H9 (cell line): ENCODE measurements around the gene CYCS. TPM values are rescaled to one million over a fixed set of nuclear protein-coding genes. Genes with fewer than 3 reads are reported as not detected.

ENCODE experiments used
- DNase-seq: peaks from one replicate; pipeline ENCODE4 v3.0.0-alpha.2; 2017
- H2AFZ ChIP-seq: one replicate; pipeline ENCODE4 v1.6.1; 2013; ENCODE audit warnings: mild to moderate bottlenecking, low read length, control low read depth, moderate library complexity
- H2AK5ac ChIP-seq: 2 replicates; pipeline ENCODE4 v1.6.1; 2013; ENCODE audit warnings: low read length, control low read depth, mixed read lengths; ENCODE audit not compliant: insufficient read length
- H2BK120ac ChIP-seq: one replicate; pipeline ENCODE4 v1.6.1; 2013; ENCODE audit warnings: low read depth, mild to moderate bottlenecking, low read length, control low read depth, inconsistent platforms; ENCODE audit not compliant: poor library complexity, severe bottlenecking
- H2BK12ac ChIP-seq: 2 replicates; pipeline ENCODE4 v1.6.1; 2013; ENCODE audit warnings: low read length, control low read depth, mixed read lengths, low read depth; ENCODE audit not compliant: insufficient read length
- H2BK15ac ChIP-seq: 2 replicates; pipeline ENCODE4 v1.6.1; 2013; ENCODE audit warnings: low read depth, low read length, control low read depth
- H2BK20ac ChIP-seq: one replicate; pipeline ENCODE4 v1.6.1; 2013; ENCODE audit warnings: low read depth, mild to moderate bottlenecking, low read length, control low read depth, inconsistent platforms; ENCODE audit not compliant: poor library complexity, severe bottlenecking
- H2BK5ac ChIP-seq: 2 replicates; pipeline ENCODE4 v1.6.1; 2013; ENCODE audit warnings: low read length, control low read depth, mixed read lengths; ENCODE audit not compliant: insufficient read length
- H3K14ac ChIP-seq: 2 replicates; pipeline ENCODE4 v1.6.1; 2013; ENCODE audit warnings: low read length, control low read depth; ENCODE audit not compliant: insufficient read depth
- H3K18ac ChIP-seq: 2 replicates; pipeline ENCODE4 v1.6.1; 2013; ENCODE audit warnings: low read depth, mild to moderate bottlenecking, mixed read lengths, low read length, control low read depth; ENCODE audit not compliant: insufficient read length
- H3K23ac ChIP-seq: 2 replicates; pipeline ENCODE4 v1.6.1; 2013; ENCODE audit warnings: low read length, control low read depth, mixed read lengths, low read depth; ENCODE audit not compliant: insufficient read length
- H3K23me2 ChIP-seq: 2 replicates; pipeline ENCODE4 v1.6.1; 2013; ENCODE audit warnings: low read depth, mild to moderate bottlenecking, mixed read lengths, low read length, control low read depth; ENCODE audit not compliant: insufficient read length, poor library complexity, severe bottlenecking
- H3K27ac ChIP-seq: 2 replicates; pipeline ENCODE4 v1.5.1; 2013; ENCODE audit warnings: low read length, control low read depth, mixed read lengths, low read depth; ENCODE audit not compliant: insufficient read length
- H3K27me3 ChIP-seq: 2 replicates; pipeline ENCODE4 v1.6.1; 2013; ENCODE audit warnings: low read length, control low read depth, inconsistent platforms; ENCODE audit not compliant: insufficient read depth
- H3K4ac ChIP-seq: 2 replicates; pipeline ENCODE4 v1.6.1; 2013; ENCODE audit warnings: low read depth, mild to moderate bottlenecking, control low read depth, inconsistent platforms, low read length, moderate library complexity
- H3K4me1 ChIP-seq: 2 replicates; pipeline ENCODE4 v1.6.1; 2013; ENCODE audit warnings: low read length, control low read depth, inconsistent platforms; ENCODE audit not compliant: insufficient read depth
- H3K4me2 ChIP-seq: 2 replicates; pipeline ENCODE4 v1.6.1; 2013; ENCODE audit warnings: low read length, control low read depth, mixed read lengths; ENCODE audit not compliant: insufficient read length, insufficient read depth
- H3K56ac ChIP-seq: 2 replicates; pipeline ENCODE4 v1.6.1; 2013; ENCODE audit warnings: low read depth, mild to moderate bottlenecking, mixed read lengths, low read length, control low read depth; ENCODE audit not compliant: insufficient read length
- H3K79me1 ChIP-seq: 2 replicates; pipeline ENCODE4 v1.6.1; 2013; ENCODE audit warnings: low read depth, mild to moderate bottlenecking, moderate library complexity, low read length, control low read depth, inconsistent platforms; ENCODE audit not compliant: insufficient read depth, poor library complexity, severe bottlenecking
- H3K79me2 ChIP-seq: 2 replicates; pipeline ENCODE4 v1.6.1; 2013; ENCODE audit warnings: low read length, control low read depth, inconsistent platforms; ENCODE audit not compliant: insufficient read depth
- H3K9ac ChIP-seq: 2 replicates; pipeline ENCODE4 v1.6.1; 2013; ENCODE audit warnings: low read length, control low read depth, mixed read lengths; ENCODE audit not compliant: insufficient read length; ENCODE audit errors: extremely low read depth
- H3K9me3 ChIP-seq: one replicate; pipeline ENCODE4 v1.6.1; 2013; ENCODE audit warnings: low read depth, low read length, inconsistent platforms; ENCODE audit not compliant: control insufficient read depth
- H3T11ph ChIP-seq: one replicate; pipeline ENCODE4 v1.6.1; 2013; ENCODE audit warnings: mild to moderate bottlenecking, low read length, control low read depth, inconsistent platforms
- H4K20me1 ChIP-seq: one replicate; pipeline ENCODE4 v1.6.1; 2013; ENCODE audit not compliant: control insufficient read depth, insufficient read length, insufficient read depth
- H4K5ac ChIP-seq: 2 replicates; pipeline ENCODE4 v1.6.1; 2013; ENCODE audit warnings: low read depth, mild to moderate bottlenecking, mixed read lengths, low read length, control low read depth; ENCODE audit not compliant: insufficient read length
- H4K8ac ChIP-seq: replicated peaks from 2 replicates; pipeline ENCODE4 v1.6.1; 2013; ENCODE audit warnings: low read length, control low read depth, mixed read lengths, low read depth; ENCODE audit not compliant: insufficient read length
- H4K91ac ChIP-seq: 2 replicates; pipeline ENCODE4 v1.6.1; 2013; ENCODE audit warnings: low read depth, mild to moderate bottlenecking, moderate library complexity, mixed read lengths, low read length, control low read depth; ENCODE audit not compliant: insufficient read length
- H3K27ac Mint-ChIP-seq, 3 experiments: 2 replicates in 2 of 3; 3 replicates in 1 of 3; pipeline ENCODE4 v1.8.0; 2020 to 2021; ENCODE audit warnings: mixed read lengths in 3 of 3, mild to moderate bottlenecking in 1 of 3, moderate library complexity in 1 of 3
- H3K27me3 Mint-ChIP-seq: 2 replicates; pipeline ENCODE4 v1.8.0; 2021; ENCODE audit warnings: low read depth, mild to moderate bottlenecking, moderate library complexity, mixed read lengths
- H3K36me3 Mint-ChIP-seq, 3 experiments: 2 replicates in 2 of 3; 3 replicates in 1 of 3; pipeline ENCODE4 v1.8.0; 2020 to 2021; ENCODE audit warnings: low read depth in 3 of 3, mixed read lengths in 3 of 3; ENCODE audit not compliant: insufficient read depth in 1 of 3
- H3K4me1 Mint-ChIP-seq, 2 experiments: 2 replicates each; pipeline ENCODE4 v1.8.0; 2020; ENCODE audit warnings: mixed read lengths in 2 of 2
- H3K4me3 Mint-ChIP-seq, 2 experiments: 2 replicates in 1 of 2; 3 replicates in 1 of 2; pipeline ENCODE4 v1.8.0; 2020 to 2021; ENCODE audit warnings: mild to moderate bottlenecking in 2 of 2, mixed read lengths in 2 of 2, moderate library complexity in 1 of 2
- H3K9me3 Mint-ChIP-seq, 2 experiments: 2 replicates in 1 of 2; 3 replicates in 1 of 2; pipeline ENCODE4 v1.8.0; 2020; ENCODE audit warnings: mild to moderate bottlenecking in 2 of 2, mixed read lengths in 2 of 2, moderate library complexity in 1 of 2
- WGBS: extraction: QIAGEN DNeasy Blood & Tissue Kit; methylation state at CpG from one replicate; pipeline ENCODE4 v1.1.7; 2013; ENCODE audit warnings: missing lambda C conversion rate, low lambda C conversion rate, mixed read lengths; ENCODE audit not compliant: insufficient read length; ENCODE audit errors: extremely low coverage; 5-methylcytosine and 5-hydroxymethylcytosine counted together
- total RNA-seq: library from RNA; stranded (reverse); gene quantifications from 2 replicates; pipeline ENCODE4 v1.2.1, GENCODE V29; 2021
- TF ChIP-seq, protein P1 (sequence below): fragments of 200-600 bp; sonication (generic); conservative IDR thresholded peaks from 3 replicates; pipeline ENCODE4 v1.8.0; 2021; ENCODE audit warnings: antibody characterized with exemption, mild to moderate bottlenecking

Gene CYCS
- total RNA-seq, 1 experiment from 2014 or later = 209 TPM

- Histone ChIP-seq H2BK20ac (no peak overlapping the region), H3K27me3 (no peaks in the 10 kb centered on the region), H3K27ac (no peak overlapping the region), H3K14ac (no peak overlapping the region), H3K23me2 (no peaks in the 10 kb centered on the region), H4K8ac (no peak overlapping the region), H4K91ac (no peak overlapping the region), H2BK5ac (no peak overlapping the region), H2AK5ac (no peak overlapping the region), H3T11ph (no peak overlapping the region), H3K9me3 (no peaks in the 10 kb centered on the region), H2AFZ (no peak overlapping the region), H2BK120ac (no peak overlapping the region), H4K5ac (no peak overlapping the region), H3K9ac (no peak overlapping the region), H3K4me2 (no peak overlapping the region), H2BK15ac (no peak overlapping the region), H3K56ac (no peak overlapping the region), H2BK12ac (no peak overlapping the region), H3K23ac (no peak overlapping the region), H3K4me1 (no peaks in the 10 kb centered on the region), H3K18ac (no peak overlapping the region), H3K4ac (no peak overlapping the region), H4K20me1 (no peaks in the 10 kb centered on the region), H3K79me2 (no peaks in the 10 kb centered on the region), H3K79me1 (no peaks in the 10 kb centered on the region)
- Mint-ChIP-seq H3K27me3 (no peaks in the 10 kb centered on the region; the same call in 1 of the 2 replicates), H3K36me3 (peaks cover 5 to 6% (median 6%) of the 10 kb centered on the region in 3 experiments), H3K4me1 (no peaks in the 10 kb centered on the region), H3K27ac (no peak overlapping the region), H3K9me3 (peaks cover 11 to 13% of the 10 kb centered on the region in 2 experiments; a peak in 4 of 5 replicates), H3K4me3 (no peak overlapping the region)
- TF ChIP-seq, protein P1, sequence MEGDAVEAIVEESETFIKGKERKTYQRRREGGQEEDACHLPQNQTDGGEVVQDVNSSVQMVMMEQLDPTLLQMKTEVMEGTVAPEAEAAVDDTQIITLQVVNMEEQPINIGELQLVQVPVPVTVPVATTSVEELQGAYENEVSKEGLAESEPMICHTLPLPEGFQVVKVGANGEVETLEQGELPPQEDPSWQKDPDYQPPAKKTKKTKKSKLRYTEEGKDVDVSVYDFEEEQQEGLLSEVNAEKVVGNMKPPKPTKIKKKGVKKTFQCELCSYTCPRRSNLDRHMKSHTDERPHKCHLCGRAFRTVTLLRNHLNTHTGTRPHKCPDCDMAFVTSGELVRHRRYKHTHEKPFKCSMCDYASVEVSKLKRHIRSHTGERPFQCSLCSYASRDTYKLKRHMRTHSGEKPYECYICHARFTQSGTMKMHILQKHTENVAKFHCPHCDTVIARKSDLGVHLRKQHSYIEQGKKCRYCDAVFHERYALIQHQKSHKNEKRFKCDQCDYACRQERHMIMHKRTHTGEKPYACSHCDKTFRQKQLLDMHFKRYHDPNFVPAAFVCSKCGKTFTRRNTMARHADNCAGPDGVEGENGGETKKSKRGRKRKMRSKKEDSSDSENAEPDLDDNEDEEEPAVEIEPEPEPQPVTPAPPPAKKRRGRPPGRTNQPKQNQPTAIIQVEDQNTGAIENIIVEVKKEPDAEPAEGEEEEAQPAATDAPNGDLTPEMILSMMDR = no peak
- no peak for DNase-seq
- WGBS = no CpG with 5 or more reads among the region's 3 CpGs
Observed at GRCh38 chr7:25105911-25106310, 19.1 kb downstream of the CYCS start.
